Right lobe of liver (tissue), 4 donors: Measurements from ENCODE around the gene SPTBN4.

ENCODE experiments used
- POLR2A ChIP-seq: fragments of 450-650 bp; IDR thresholded peaks from one replicate; pipeline ENCODE4 v1.6.1; 2017; ENCODE audit warnings: antibody characterized with exemption, mild to moderate bottlenecking
- TF ChIP-seq, protein P1 (sequence below), 4 donors: fragments of 200-600 bp in 3 of 4; fragments of 450-650 bp in 1 of 4; IDR thresholded peaks; one replicate each; pipeline versions ENCODE4 v1.5.1 to v1.8.0; 2016 to 2022; ENCODE audit warnings: antibody characterized with exemption in 4 of 4, mild to moderate bottlenecking in 2 of 4
- donor health status: DM: no; HTN: no; CAD: no.
- donor health status: DM: no; HTN: no; CAD: no.
- donor health status: DM: no; HTN: yes; CAD: no.

DNA sequence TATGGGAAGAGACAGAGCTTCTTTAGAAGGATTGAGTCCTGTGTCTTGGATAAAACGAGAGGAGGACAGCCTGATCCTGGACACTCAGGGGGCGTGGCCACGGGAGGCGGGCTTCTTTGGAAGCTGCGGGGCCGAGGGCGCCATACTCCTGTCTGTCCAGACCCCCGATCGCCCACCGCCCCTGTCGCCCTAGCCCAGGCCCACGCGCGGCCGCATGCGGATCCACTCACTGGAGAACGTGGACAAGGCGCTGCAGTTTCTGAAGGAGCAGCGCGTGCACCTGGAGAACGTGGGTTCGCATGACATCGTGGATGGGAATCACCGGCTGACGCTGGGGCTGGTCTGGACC, 23.1 kb downstream of the SPTBN4 start:
- TF ChIP-seq, protein P1, sequence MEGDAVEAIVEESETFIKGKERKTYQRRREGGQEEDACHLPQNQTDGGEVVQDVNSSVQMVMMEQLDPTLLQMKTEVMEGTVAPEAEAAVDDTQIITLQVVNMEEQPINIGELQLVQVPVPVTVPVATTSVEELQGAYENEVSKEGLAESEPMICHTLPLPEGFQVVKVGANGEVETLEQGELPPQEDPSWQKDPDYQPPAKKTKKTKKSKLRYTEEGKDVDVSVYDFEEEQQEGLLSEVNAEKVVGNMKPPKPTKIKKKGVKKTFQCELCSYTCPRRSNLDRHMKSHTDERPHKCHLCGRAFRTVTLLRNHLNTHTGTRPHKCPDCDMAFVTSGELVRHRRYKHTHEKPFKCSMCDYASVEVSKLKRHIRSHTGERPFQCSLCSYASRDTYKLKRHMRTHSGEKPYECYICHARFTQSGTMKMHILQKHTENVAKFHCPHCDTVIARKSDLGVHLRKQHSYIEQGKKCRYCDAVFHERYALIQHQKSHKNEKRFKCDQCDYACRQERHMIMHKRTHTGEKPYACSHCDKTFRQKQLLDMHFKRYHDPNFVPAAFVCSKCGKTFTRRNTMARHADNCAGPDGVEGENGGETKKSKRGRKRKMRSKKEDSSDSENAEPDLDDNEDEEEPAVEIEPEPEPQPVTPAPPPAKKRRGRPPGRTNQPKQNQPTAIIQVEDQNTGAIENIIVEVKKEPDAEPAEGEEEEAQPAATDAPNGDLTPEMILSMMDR (IDR thresholded peaks at IDR 0.05) = no peak
- TF ChIP-seq POLR2A = no peak
